BJ (cell line): Measurements from ENCODE around the gene DDX25. TPM values are rescaled to one million over a fixed set of nuclear protein-coding genes. Genes with fewer than 3 reads are reported as not detected.

Experiments used
- CTCF ChIA-PET: fragments of 350-600 bp; formaldehyde crosslinking; extraction: SDS; loops from one replicate; lab custom pipeline; 2021; ENCODE audit warnings: antibody characterized with exemption, inconsistent platforms; lab: Yijun Ruan, JAX
- POLR2A ChIA-PET: fragments of 300-600 bp; sonication (Branson Sonifier 250); formaldehyde crosslinking; extraction: SDS; loops from one replicate; lab custom pipeline; 2021; ENCODE audit warnings: antibody characterized with exemption; lab: Charles Lee
- DNase-seq: peaks from one replicate; pipeline ENCODE4 v3.0.0-alpha.2; 2011; ENCODE audit warnings: low read depth
- H3K27me3 ChIP-seq: 2 replicates; pipeline ENCODE4 v1.6.0; 2011; ENCODE audit warnings: low read length; ENCODE audit not compliant: control insufficient read depth, insufficient read depth
- H3K36me3 ChIP-seq: 2 replicates; pipeline ENCODE4 v1.5.1; 2011; ENCODE audit warnings: low read length; ENCODE audit not compliant: control insufficient read depth, insufficient read depth
- H3K4me3 ChIP-seq: 2 replicates; pipeline ENCODE4 v1.5.1; 2011; ENCODE audit warnings: low read depth, mild to moderate bottlenecking, control low read depth, low read length
- polyA plus RNA-seq: library from polyadenylated mRNA; depleted of rRNA; stranded (reverse); fragments of >200 nt; gene quantifications from 2 replicates; pipeline ENCODE4 v1.2.3, GENCODE V29; 2011
- TF ChIP-seq, protein P1 (sequence below): IDR thresholded peaks from 2 replicates; pipeline ENCODE4 v1.5.1; 2011; ENCODE audit warnings: low read depth, mild to moderate bottlenecking, control low read depth, inconsistent platforms, low read length, moderate library complexity; ENCODE audit not compliant: insufficient read depth

Gene DDX25
- polyA plus RNA-seq, 1 experiment: not detected

DNA sequence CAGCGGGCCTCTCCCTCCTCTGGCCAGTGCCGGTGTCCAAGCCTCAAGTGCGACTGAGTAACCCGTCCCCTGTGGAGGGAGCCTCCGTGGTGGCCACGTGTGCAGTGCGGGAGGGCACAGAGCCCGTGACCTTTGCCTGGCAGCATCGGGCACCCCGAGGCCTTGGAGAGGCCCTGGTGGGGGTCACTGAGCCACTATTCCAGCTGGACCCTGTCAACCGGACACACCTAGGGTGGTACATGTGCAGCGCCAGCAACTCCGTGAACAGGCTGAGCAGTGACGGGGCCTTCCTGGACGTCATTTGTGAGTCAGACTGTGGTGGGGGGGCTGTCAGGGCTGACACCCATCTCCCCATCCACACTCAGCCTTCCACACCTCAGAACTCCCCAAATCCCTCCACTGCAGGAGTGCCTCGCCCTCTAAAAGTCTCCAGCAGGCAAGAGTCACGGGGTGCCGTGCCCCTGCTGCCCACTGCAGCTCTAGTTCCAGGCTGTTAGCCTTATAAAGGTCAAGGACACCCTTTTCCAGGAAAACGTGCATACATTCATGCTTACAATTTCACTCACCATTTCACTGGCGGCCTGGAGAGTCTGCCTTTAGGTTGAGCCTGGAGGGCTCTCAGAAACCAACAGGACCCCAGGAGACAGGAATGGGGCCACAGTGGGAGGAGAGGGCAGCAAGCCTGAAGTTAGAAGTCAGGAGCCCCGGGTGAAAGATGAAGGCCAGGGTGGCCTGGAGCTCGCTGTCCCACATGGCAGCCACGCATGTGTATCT lies 44.2 kb downstream of the DDX25 start:
- no peak for DNase-seq
- ChIA-PET CTCF (interaction anchor here (1.6 kb wide), 1 partner anchor 245 kb away, joined by 6 read pairs; no protein-coding TSS in a partner anchor), POLR2A (no interaction called here)
- no peaks in the 10 kb centered on the region; the same call in 1 of the 2 replicates for H3K27me3 ChIP-seq
- TF ChIP-seq, protein P1, sequence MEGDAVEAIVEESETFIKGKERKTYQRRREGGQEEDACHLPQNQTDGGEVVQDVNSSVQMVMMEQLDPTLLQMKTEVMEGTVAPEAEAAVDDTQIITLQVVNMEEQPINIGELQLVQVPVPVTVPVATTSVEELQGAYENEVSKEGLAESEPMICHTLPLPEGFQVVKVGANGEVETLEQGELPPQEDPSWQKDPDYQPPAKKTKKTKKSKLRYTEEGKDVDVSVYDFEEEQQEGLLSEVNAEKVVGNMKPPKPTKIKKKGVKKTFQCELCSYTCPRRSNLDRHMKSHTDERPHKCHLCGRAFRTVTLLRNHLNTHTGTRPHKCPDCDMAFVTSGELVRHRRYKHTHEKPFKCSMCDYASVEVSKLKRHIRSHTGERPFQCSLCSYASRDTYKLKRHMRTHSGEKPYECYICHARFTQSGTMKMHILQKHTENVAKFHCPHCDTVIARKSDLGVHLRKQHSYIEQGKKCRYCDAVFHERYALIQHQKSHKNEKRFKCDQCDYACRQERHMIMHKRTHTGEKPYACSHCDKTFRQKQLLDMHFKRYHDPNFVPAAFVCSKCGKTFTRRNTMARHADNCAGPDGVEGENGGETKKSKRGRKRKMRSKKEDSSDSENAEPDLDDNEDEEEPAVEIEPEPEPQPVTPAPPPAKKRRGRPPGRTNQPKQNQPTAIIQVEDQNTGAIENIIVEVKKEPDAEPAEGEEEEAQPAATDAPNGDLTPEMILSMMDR: no peak
- H3K4me3 ChIP-seq: no peak overlapping the region
- H3K36me3 ChIP-seq: no peaks in the 10 kb centered on the region

DNA sequence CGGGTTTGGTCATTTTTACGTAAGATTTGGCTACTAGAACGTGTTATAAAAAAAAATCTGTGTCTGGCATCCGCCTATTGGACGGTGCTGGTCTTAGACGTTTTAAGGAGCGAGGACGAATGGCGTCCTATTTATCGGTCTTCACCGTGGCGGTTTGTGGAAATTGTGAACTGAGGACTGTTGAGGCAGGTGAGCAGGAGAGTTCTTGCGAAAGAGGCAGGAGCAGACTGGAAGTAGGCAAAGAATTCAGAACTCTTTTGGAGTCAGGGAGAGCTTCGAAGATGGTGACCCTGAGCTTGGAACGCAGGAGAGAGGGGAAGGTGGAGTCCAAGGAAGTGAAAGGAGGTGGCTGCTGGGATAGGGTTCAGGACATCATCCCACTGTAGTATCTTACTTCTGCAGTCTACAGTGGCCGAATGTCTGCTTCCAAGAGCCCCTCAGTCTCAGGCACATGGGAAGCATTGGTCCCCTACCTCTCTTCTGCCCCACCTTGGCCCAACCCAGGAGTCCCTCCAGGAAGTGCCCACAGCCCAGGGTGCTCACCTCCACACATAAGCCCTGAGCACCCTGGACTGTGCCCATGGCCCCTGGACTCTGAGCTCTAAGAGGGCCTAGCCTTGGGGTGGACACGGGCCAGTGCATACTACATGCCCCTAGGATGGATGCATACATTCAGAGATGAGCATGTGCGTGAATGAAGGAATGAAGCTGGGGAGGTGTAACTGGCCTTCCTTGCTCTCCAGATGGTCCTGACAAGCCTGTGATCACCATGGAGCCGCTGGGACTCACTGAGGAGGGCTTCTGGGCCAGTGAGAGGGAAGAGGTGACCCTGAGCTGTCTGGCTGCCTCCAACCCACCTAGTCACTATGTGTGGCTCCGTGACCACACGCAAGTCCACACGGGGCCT lies 45.2 kb downstream of the DDX25 start:
- no peaks in the 10 kb centered on the region; the same call in 1 of the 2 replicates for H3K27me3 ChIP-seq
- DNase-seq: no peak
- POLR2A ChIA-PET: no interaction called here
- TF ChIP-seq, protein P1: no peak
- CTCF ChIA-PET: interaction anchor here (1.6 kb wide), 1 partner anchor 244 kb away, joined by 6 read pairs; no protein-coding TSS in a partner anchor
- no peaks in the 10 kb centered on the region for H3K36me3 ChIP-seq
- no peak overlapping the region for H3K4me3 ChIP-seq

DNA sequence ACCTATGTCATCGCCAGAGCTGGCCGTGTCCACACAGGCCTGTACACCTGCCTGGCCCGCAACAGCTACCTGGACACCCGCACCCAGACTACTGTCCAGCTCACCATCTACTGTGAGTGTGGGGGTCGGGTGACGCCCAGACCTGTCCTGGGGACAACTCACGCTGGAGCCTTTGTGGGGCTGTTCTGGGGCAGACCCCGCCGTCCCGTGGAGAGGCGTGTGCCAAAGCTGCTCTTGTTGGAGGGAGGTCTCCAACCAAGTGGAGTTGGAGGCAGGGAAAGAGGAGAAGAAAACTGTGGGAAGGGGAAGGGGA lies 45.8 kb downstream of the DDX25 start:
- H3K36me3 ChIP-seq: no peaks in the 10 kb centered on the region
- POLR2A ChIA-PET: no interaction called here
- CTCF ChIA-PET: interaction anchor here (1.6 kb wide), 1 partner anchor 243 kb away, joined by 6 read pairs; no protein-coding TSS in a partner anchor
- TF ChIP-seq, protein P1: no peak
- H3K4me3 ChIP-seq: no peak overlapping the region
- no peak for DNase-seq
- H3K27me3 ChIP-seq: no peaks in the 10 kb centered on the region; the same call in 1 of the 2 replicates

DNA sequence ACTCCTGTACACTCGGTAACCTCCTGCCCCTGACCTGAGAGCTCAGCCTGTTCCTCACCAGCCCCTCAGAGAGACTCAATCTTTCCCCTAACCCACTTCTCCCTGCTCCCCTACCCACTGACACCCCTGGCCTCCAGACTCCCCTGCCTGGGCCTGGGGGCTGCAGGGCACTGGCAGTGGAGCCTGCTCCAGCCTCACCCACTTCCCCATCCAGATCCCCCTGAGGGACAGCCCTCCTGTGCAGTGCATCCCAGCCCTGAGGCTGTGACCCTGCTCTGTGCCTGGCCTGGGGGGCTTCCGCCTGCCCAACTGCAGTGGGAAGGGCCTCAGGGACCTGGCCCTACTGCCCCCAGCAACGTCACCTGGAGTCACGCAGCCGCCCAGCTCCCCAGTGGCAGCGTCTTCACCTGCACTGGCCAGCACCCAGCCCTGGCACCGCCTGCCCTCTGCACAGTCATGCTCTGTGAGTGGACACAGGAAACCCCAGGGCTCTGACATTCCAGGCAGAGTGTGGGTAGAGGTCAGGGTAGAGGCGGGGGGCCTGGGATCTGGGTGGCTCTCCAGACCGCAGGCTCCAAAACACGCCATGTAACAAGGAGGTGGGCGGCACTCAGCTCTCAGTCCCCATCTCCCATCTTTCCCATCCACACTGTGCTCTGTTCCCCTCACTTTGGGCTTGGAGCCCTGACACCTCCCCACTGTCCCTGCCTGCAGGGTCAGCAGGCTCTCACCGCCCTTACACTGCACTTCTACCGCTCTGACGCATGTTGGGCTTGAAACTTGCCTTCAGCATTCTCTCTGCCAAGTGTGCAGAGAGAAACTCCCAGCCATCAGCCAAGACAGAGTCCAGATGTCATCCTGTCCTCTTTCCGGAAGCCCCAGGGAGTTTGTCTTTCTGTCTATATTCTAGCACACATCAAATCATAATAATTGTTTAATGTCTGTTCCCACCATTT lies 46.7 kb downstream of the DDX25 start:
- DNase-seq: no peak
- CTCF ChIA-PET: interaction anchor here (1.7 kb wide), 1 partner anchor 9 kb away, joined by 6 read pairs; no protein-coding TSS in a partner anchor
- Histone ChIP-seq H3K36me3 (no peaks in the 10 kb centered on the region), H3K27me3 (no peaks in the 10 kb centered on the region; the same call in 1 of the 2 replicates), H3K4me3 (no peak overlapping the region)
- TF ChIP-seq, protein P1: no peak
- POLR2A ChIA-PET: no interaction called here
